SK-N-SH treated with all-trans-retinoic acid at 6 μM for 48 hours (cell line): ENCODE data around the gene BIRC2.

Experiments used
- BACH2 ChIP-seq: fragments of 250-450 bp; sonication (Bioruptor Pico); IDR thresholded peaks from 2 replicates; pipeline ENCODE4 v1.9.0; 2021; ENCODE audit warnings: mild to moderate bottlenecking, borderline replicate concordance
- CSDC2 ChIP-seq: fragments of 250-450 bp; sonication (Bioruptor Pico); IDR thresholded peaks from 2 replicates; pipeline ENCODE4 v1.5.0; 2020; ENCODE audit warnings: mild to moderate bottlenecking, moderate library complexity
- GLIS3 ChIP-seq: fragments of 250-450 bp; sonication (Bioruptor Pico); IDR thresholded peaks from 2 replicates; pipeline ENCODE4 v1.5.0; 2020; ENCODE audit warnings: mild to moderate bottlenecking, moderate library complexity
- PPARA ChIP-seq: fragments of 250-450 bp; sonication (Bioruptor Pico); IDR thresholded peaks from 2 replicates; pipeline ENCODE4 v1.5.0; 2020; ENCODE audit warnings: mild to moderate bottlenecking, borderline replicate concordance
- RARB ChIP-seq: fragments of 250-450 bp; sonication (Bioruptor Pico); IDR thresholded peaks from 2 replicates; pipeline ENCODE4 v1.8.0; 2021; ENCODE audit warnings: mild to moderate bottlenecking, moderate library complexity
- TCF4 ChIP-seq: fragments of 250-450 bp; sonication (Bioruptor Pico); IDR thresholded peaks from 2 replicates; pipeline ENCODE4 v1.8.0; 2021; ENCODE audit warnings: mild to moderate bottlenecking, moderate library complexity, borderline replicate concordance
- ZFP30 ChIP-seq: fragments of 450-650 bp; formaldehyde crosslinking; IDR thresholded peaks from 2 replicates; pipeline ENCODE4 v1.5.0; 2022; ENCODE audit warnings: mild to moderate bottlenecking, moderate library complexity
- TF ChIP-seq, protein P1 (sequence below): fragments of 250-450 bp; sonication (Bioruptor Pico); IDR thresholded peaks from 2 replicates; pipeline ENCODE4 v1.8.0; 2021; ENCODE audit warnings: low read depth, mild to moderate bottlenecking, moderate library complexity, borderline replicate concordance

DNA sequence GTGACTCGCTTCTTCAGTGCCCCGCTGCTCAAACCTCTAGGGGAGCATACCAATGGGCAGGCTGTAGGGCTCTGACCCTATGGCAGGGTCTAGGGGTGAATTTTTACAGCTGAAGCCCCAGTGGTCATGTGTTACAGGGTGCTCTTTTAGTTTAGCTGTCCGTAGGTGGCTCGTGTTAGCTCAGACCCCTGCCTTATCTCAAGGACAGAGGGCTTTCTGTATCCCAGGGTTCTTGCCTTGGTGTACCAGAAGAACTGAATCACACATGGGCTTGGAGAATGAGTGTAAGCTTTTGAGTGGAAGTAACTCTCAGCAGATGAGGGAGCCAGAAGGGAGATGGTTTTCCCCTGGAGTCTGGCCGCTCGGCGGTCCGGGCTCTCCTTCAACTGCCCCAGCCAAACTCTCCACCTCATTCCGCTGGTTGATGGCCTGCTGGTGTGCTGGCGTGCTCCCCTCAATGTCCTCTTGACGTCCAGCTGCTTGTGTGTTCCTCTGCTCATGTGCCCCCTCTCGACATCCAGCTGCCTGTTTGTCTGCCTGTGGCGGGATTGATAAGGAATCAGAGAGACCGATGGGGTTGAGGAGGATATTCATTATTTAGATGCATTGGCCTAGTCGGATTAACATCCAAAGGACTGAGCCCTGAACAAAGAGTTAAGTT is 37.5 kb downstream of the BIRC2 start:
- TF ChIP-seq RARB: no peak
- TF ChIP-seq BACH2 (CRISPR knock-in tag): no peak
- no peak for TF ChIP-seq CSDC2 (CRISPR knock-in tag)
- TF ChIP-seq, protein P1, sequence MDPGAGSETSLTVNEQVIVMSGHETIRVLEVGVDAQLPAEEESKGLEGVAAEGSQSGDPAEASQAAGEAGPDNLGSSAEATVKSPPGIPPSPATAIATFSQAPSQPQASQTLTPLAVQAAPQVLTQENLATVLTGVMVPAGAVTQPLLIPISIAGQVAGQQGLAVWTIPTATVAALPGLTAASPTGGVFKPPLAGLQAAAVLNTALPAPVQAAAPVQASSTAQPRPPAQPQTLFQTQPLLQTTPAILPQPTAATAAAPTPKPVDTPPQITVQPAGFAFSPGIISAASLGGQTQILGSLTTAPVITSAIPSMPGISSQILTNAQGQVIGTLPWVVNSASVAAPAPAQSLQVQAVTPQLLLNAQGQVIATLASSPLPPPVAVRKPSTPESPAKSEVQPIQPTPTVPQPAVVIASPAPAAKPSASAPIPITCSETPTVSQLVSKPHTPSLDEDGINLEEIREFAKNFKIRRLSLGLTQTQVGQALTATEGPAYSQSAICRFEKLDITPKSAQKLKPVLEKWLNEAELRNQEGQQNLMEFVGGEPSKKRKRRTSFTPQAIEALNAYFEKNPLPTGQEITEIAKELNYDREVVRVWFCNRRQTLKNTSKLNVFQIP (CRISPR knock-in tag): no peak
- TF ChIP-seq GLIS3: no peak
- TF ChIP-seq ZFP30: no peak
- TF ChIP-seq TCF4 (CRISPR knock-in tag): no peak
- no peak for TF ChIP-seq PPARA
